ENCODE data around the gene LHX3.

GRCh38 chr9:136147890-136148714 is 56.8 kb downstream of the LHX3 start:
- TF ChIP-seq, protein P1, sequence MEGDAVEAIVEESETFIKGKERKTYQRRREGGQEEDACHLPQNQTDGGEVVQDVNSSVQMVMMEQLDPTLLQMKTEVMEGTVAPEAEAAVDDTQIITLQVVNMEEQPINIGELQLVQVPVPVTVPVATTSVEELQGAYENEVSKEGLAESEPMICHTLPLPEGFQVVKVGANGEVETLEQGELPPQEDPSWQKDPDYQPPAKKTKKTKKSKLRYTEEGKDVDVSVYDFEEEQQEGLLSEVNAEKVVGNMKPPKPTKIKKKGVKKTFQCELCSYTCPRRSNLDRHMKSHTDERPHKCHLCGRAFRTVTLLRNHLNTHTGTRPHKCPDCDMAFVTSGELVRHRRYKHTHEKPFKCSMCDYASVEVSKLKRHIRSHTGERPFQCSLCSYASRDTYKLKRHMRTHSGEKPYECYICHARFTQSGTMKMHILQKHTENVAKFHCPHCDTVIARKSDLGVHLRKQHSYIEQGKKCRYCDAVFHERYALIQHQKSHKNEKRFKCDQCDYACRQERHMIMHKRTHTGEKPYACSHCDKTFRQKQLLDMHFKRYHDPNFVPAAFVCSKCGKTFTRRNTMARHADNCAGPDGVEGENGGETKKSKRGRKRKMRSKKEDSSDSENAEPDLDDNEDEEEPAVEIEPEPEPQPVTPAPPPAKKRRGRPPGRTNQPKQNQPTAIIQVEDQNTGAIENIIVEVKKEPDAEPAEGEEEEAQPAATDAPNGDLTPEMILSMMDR (IDR thresholded peaks at IDR 0.05; ENCODE audit: insufficient read depth, low read depth, low read length): no peak
- no peak for TF ChIP-seq EZH2 (IDR thresholded peaks at IDR 0.05; ENCODE audit: insufficient read depth, low read length)
